Measurements from ENCODE around the gene CACNA1C. TPM values are rescaled to one million over a fixed set of nuclear protein-coding genes. Genes with fewer than 3 reads are reported as not detected.
"Not testable (repeated sequence)": the region's sequence is repeated elsewhere in the genome, so short reads cannot be mapped to it uniquely, and the experiment has no call there.

CACNA1C gene
- total and polyA plus RNA-seq, 2 donors from 2014 or later: 1.6 to 17.4 TPM

DNA sequence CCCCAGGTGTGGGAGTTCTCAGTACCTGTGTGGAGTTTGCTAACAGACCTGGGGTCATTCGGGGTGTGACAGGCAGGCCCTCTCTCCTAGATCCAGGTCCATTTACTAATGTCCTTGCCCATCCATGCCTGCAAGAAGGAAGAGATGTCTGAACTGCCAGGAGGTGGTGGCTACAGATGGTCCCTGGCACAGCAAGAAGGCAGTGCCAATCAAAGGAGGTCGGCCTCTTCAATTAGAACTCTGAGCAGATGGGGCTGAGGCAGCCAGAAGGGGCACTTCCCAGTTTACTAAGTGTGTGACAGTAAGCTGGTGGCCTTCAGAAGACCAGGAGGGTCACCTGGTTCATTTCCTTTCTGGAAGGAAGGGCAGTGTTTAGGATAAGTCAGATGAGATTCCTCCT lies 202.5 kb downstream of the CACNA1C start:
- Histone ChIP-seq H3K27me3 (ENCODE audit: control insufficient read depth, insufficient read depth, low read length) (no peaks in the 10 kb centered on the region), H3K9ac (ENCODE audit: low read length in 3 of 3) (no peak overlapping the region), H3K4me3 (ENCODE audit: low read length in 3 of 3) (no peak overlapping the region), H3K27ac (ENCODE audit: low read depth in 2 of 2, low read length in 2 of 2) (no peak overlapping the region), H3K9me3 (ENCODE audit: control insufficient read depth in 2 of 3, insufficient read depth in 1 of 3, low read length in 3 of 3) (no peaks in the 10 kb centered on the region), H3K4me1 (ENCODE audit: control insufficient read depth in 2 of 3, insufficient read depth in 2 of 3, low read depth in 1 of 3, low read length in 3 of 3) (peaks cover 0 to 4% (median 0%) of the 10 kb centered on the region in 3 donors), H3K36me3 (ENCODE audit: control insufficient read depth in 2 of 3, insufficient read depth in 3 of 3, low read length in 3 of 3) (no peaks in the 10 kb centered on the region)
- DNase-seq (no peak), FAIRE-seq (no peak)
- no peak for TF ChIP-seq CTCF (IDR thresholded peaks at IDR 0.05; ENCODE audit: borderline replicate concordance, extremely low read depth, insufficient read depth)
- intact Hi-C loops (cut with DNase I): no loop called here

GRCh38 chr12:2255731-2256130 lies 202.9 kb downstream of the CACNA1C start:
- peak in 1 of 5 donors; percentile 34 for DNase-seq
- H3K9ac ChIP-seq (ENCODE audit: low read length in 3 of 3); H3K27ac ChIP-seq (ENCODE audit: low read depth in 2 of 2, low read length in 2 of 2); H3K9me3 ChIP-seq (ENCODE audit: control insufficient read depth in 2 of 3, insufficient read depth in 1 of 3, low read length in 3 of 3); H3K4me1 ChIP-seq (ENCODE audit: control insufficient read depth in 2 of 3, insufficient read depth in 2 of 3, low read depth in 1 of 3, low read length in 3 of 3); H3K4me3 ChIP-seq (ENCODE audit: low read length in 3 of 3); H3K36me3 ChIP-seq (ENCODE audit: control insufficient read depth in 2 of 3, insufficient read depth in 3 of 3, low read length in 3 of 3); intact Hi-C loops (cut with DNase I); H3K27me3 ChIP-seq (ENCODE audit: control insufficient read depth, insufficient read depth, low read length): not testable (repeated sequence)
- peak; percentile 100 for FAIRE-seq

GRCh38 chr12:2256453-2256852 lies 203.7 kb downstream of the CACNA1C start:
- H3K9me3 ChIP-seq (ENCODE audit: control insufficient read depth in 2 of 3, insufficient read depth in 1 of 3, low read length in 3 of 3): no peaks in the 10 kb centered on the region
- FAIRE-seq (no peak), DNase-seq (peak in 1 of 5 donors; percentile 0)
- H3K27me3 ChIP-seq (ENCODE audit: control insufficient read depth, insufficient read depth, low read length): no peaks in the 10 kb centered on the region
- intact Hi-C loops (cut with DNase I): no loop called here
- H3K4me1 ChIP-seq (ENCODE audit: control insufficient read depth in 2 of 3, insufficient read depth in 2 of 3, low read depth in 1 of 3, low read length in 3 of 3): no peaks in the 10 kb centered on the region
- H3K4me3 ChIP-seq (ENCODE audit: low read length in 3 of 3): no peak overlapping the region
- no peak for TF ChIP-seq CTCF (IDR thresholded peaks at IDR 0.05; ENCODE audit: borderline replicate concordance, extremely low read depth, insufficient read depth)
- H3K27ac ChIP-seq (ENCODE audit: low read depth in 2 of 2, low read length in 2 of 2): no peak overlapping the region
- H3K9ac ChIP-seq (ENCODE audit: low read length in 3 of 3): no peak overlapping the region
- no peaks in the 10 kb centered on the region for H3K36me3 ChIP-seq (ENCODE audit: control insufficient read depth in 2 of 3, insufficient read depth in 3 of 3, low read length in 3 of 3)

DNA sequence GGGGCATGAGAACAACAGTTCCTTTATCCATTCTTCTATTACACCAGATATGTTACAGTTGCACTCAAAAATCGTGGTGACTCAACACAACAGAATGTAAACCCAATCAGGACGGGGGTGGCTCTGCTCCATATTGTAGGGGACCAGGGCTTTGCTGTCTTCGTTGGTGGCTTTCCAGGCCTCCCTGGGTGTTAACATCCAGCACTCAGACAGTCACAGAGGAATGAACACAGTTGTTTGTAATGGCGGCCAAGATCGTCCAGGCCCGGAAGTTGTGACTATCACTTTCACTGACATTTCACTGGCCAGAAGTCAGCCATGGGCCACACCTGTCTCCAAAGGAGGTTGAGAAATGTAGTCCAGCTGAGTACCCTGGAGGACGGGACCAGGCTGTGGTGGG lies 204.1 kb downstream of the CACNA1C start:
- Histone ChIP-seq H3K4me3 (ENCODE audit: low read length in 3 of 3) (no peak overlapping the region), H3K9ac (ENCODE audit: low read length in 3 of 3) (no peak overlapping the region), H3K4me1 (ENCODE audit: control insufficient read depth in 2 of 3, insufficient read depth in 2 of 3, low read depth in 1 of 3, low read length in 3 of 3) (no peaks in the 10 kb centered on the region), H3K27me3 (ENCODE audit: control insufficient read depth, insufficient read depth, low read length) (no peaks in the 10 kb centered on the region), H3K27ac (ENCODE audit: low read depth in 2 of 2, low read length in 2 of 2) (no peak overlapping the region), H3K9me3 (ENCODE audit: control insufficient read depth in 2 of 3, insufficient read depth in 1 of 3, low read length in 3 of 3) (no peaks in the 10 kb centered on the region), H3K36me3 (ENCODE audit: control insufficient read depth in 2 of 3, insufficient read depth in 3 of 3, low read length in 3 of 3) (no peaks in the 10 kb centered on the region)
- DNase-seq (peak in 1 of 5 donors; percentile 16), FAIRE-seq (no peak)
- intact Hi-C loops (cut with DNase I): no loop called here
- no peak for TF ChIP-seq CTCF (IDR thresholded peaks at IDR 0.05; ENCODE audit: borderline replicate concordance, extremely low read depth, insufficient read depth)
